BJ (cell line): ENCODE data around the gene CELF5. TPM values are rescaled to one million over a fixed set of nuclear protein-coding genes. Genes with fewer than 3 reads are reported as not detected.
"Not testable (repeated sequence)": the region's sequence is repeated elsewhere in the genome, so short reads cannot be mapped to it uniquely, and the experiment has no call there.

Experiments
- CTCF ChIA-PET: fragments of 350-600 bp; formaldehyde crosslinking; extraction: SDS; loops from one replicate; lab custom pipeline; 2021; ENCODE audit warnings: antibody characterized with exemption, inconsistent platforms; lab: Yijun Ruan, JAX
- POLR2A ChIA-PET: fragments of 300-600 bp; sonication (Branson Sonifier 250); formaldehyde crosslinking; extraction: SDS; loops from one replicate; lab custom pipeline; 2021; ENCODE audit warnings: antibody characterized with exemption; lab: Charles Lee
- DNase-seq: peaks from one replicate; pipeline ENCODE4 v3.0.0-alpha.2; 2011; ENCODE audit warnings: low read depth
- H3K27me3 ChIP-seq: 2 replicates; pipeline ENCODE4 v1.6.0; 2011; ENCODE audit warnings: low read length; ENCODE audit not compliant: control insufficient read depth, insufficient read depth
- H3K36me3 ChIP-seq: 2 replicates; pipeline ENCODE4 v1.5.1; 2011; ENCODE audit warnings: low read length; ENCODE audit not compliant: control insufficient read depth, insufficient read depth
- H3K4me3 ChIP-seq: 2 replicates; pipeline ENCODE4 v1.5.1; 2011; ENCODE audit warnings: low read depth, mild to moderate bottlenecking, control low read depth, low read length
- CTCF ChIP-seq: IDR thresholded peaks from 2 replicates; pipeline ENCODE4 v1.5.1; 2011; ENCODE audit warnings: low read depth, mild to moderate bottlenecking, control low read depth, inconsistent platforms, low read length, moderate library complexity; ENCODE audit not compliant: insufficient read depth
- polyA plus RNA-seq: library from polyadenylated mRNA; depleted of rRNA; stranded (reverse); fragments of >200 nt; gene quantifications from 2 replicates; pipeline ENCODE4 v1.2.3, GENCODE V29; 2011

CELF5 gene
- polyA plus RNA-seq, 1 experiment = 0.18 TPM

- ChIA-PET CTCF (interaction anchor here (1.5 to 1.6 kb wide), 2 partner anchors 12 to 14 kb away, joined by 4 to 5 read pairs; no protein-coding TSS in a partner anchor), POLR2A (no interaction called here)
- no peak for TF ChIP-seq CTCF
- DNase-seq = no peak
- Histone ChIP-seq H3K27me3 (peaks cover 16% of the 10 kb centered on the region), H3K36me3 (no peaks in the 10 kb centered on the region), H3K4me3 (no peak overlapping the region)
Measured at GRCh38 chr19:3289971-3290569, 65.6 kb downstream of the CELF5 start.

DNA sequence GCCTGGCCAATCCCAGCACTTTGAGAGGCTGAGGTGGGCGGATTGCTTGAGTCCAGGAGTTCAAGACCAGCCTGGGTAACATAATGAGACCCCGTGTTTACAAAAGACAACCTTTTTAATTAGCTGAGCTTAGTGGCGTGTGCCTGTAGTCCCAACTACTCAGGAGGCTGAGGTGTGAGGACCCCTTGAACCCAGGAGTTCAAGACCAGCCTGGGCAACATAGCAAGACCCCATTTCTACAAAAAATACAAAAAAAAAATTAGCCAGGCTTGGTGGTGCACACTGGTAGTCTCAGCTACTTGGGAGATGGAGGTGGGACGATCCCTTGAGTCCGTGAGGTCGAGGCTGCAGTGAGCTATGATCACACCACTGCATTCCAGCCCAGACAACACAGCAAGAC lies 66.4 kb downstream of the CELF5 start:
- H3K4me3 ChIP-seq, DNase-seq, H3K36me3 ChIP-seq, POLR2A ChIA-PET: not testable (repeated sequence)
- CTCF ChIA-PET = interaction anchor here (0.7 to 1.6 kb wide), 3 partner anchors 11 to 60 kb away, joined by 4 to 5 read pairs (median 5); no protein-coding TSS in a partner anchor
- peaks cover 16% of the 10 kb centered on the region for H3K27me3 ChIP-seq

GRCh38 chr19:3291644-3292043 lies 67.2 kb downstream of the CELF5 start:
- no peak for TF ChIP-seq CTCF
- Histone ChIP-seq H3K36me3 (no peaks in the 10 kb centered on the region), H3K4me3 (no peak overlapping the region), H3K27me3 (peaks cover 16% of the 10 kb centered on the region)
- ChIA-PET POLR2A (no interaction called here), CTCF (interaction anchor here (0.7 to 2.2 kb wide), 2 partner anchors 13 to 61 kb away, joined by 5 to 8 read pairs; no protein-coding TSS in a partner anchor)
- DNase-seq = no peak

GRCh38 chr19:3292958-3293529 lies 68.6 kb downstream of the CELF5 start:
- no peak for TF ChIP-seq CTCF
- Histone ChIP-seq H3K27me3 (peaks cover 16% of the 10 kb centered on the region), H3K4me3 (no peak overlapping the region), H3K36me3 (no peaks in the 10 kb centered on the region)
- POLR2A ChIA-PET = no interaction called here
- CTCF ChIA-PET = interaction anchor here (2.2 kb wide), 1 partner anchor 12 kb away, joined by 8 read pairs; no protein-coding TSS in a partner anchor
- no peak for DNase-seq

- Histone ChIP-seq H3K36me3 (no peaks in the 10 kb centered on the region), H3K4me3 (no peak overlapping the region), H3K27me3 (peaks cover 16% of the 10 kb centered on the region)
- TF ChIP-seq CTCF = no peak
- ChIA-PET CTCF (interaction anchor here (2.2 kb wide), 1 partner anchor 11 kb away, joined by 8 read pairs; no protein-coding TSS in a partner anchor), POLR2A (no interaction called here)
- DNase-seq = no peak
Measured at GRCh38 chr19:3293560-3293959, 69.1 kb downstream of the CELF5 start.
